ENCODE measurements around the gene SLC18A3.

DNA sequence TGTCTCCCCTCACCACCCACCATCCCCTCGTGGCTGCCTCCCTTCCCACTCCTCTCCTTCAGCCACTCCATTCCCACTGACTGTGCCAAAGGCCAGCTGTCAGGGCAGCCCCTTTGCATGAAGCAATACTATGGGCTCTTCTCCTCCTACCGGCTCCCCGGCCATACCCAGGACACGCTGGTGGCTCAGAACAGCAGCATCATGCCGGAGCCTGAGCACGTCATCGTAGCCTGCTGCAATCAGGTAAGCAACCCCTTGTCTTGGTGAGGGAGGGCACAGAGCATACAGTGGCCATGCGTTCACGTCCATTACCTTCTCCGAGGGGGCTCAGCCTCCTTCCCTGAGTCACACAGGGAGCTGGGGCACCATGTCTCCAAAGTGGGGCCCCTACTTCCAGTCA lies 15.3 kb downstream of the SLC18A3 start:
- TF ChIP-seq, protein P1, sequence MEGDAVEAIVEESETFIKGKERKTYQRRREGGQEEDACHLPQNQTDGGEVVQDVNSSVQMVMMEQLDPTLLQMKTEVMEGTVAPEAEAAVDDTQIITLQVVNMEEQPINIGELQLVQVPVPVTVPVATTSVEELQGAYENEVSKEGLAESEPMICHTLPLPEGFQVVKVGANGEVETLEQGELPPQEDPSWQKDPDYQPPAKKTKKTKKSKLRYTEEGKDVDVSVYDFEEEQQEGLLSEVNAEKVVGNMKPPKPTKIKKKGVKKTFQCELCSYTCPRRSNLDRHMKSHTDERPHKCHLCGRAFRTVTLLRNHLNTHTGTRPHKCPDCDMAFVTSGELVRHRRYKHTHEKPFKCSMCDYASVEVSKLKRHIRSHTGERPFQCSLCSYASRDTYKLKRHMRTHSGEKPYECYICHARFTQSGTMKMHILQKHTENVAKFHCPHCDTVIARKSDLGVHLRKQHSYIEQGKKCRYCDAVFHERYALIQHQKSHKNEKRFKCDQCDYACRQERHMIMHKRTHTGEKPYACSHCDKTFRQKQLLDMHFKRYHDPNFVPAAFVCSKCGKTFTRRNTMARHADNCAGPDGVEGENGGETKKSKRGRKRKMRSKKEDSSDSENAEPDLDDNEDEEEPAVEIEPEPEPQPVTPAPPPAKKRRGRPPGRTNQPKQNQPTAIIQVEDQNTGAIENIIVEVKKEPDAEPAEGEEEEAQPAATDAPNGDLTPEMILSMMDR (IDR thresholded peaks at IDR 0.05): no peak
- TF ChIP-seq POLR2A (IDR thresholded peaks at IDR 0.05): no peak

Measured in sigmoid colon (tissue), 3 donors.